ENCODE results near the gene MYBPC3.

Gene MYBPC3

GRCh38 chr11:47331454-47332302, 20.8 kb downstream of the MYBPC3 start:
- Histone ChIP-seq H3K79me2 (ENCODE audit: control insufficient read depth, insufficient read depth, low read length, poor library complexity) (no peaks in the 10 kb centered on the region), H4K91ac (ENCODE audit: low read depth, low read length) (no peak overlapping the region), H3K9ac (ENCODE audit: low read length) (no peak overlapping the region), H3K4me2 (ENCODE audit: low read length) (no peak overlapping the region), H2BK5ac (ENCODE audit: low read depth, low read length, poor library complexity) (no peak overlapping the region), H3K4ac (ENCODE audit: low read depth, low read length) (no peak overlapping the region), H3K79me1 (ENCODE audit: low read length) (no peaks in the 10 kb centered on the region), H2AFZ (ENCODE audit: insufficient read depth, low read length, poor library complexity) (no peak overlapping the region), H2BK12ac (ENCODE audit: low read length) (no peak overlapping the region), H3K14ac (ENCODE audit: low read length) (no peak overlapping the region), H3K23ac (ENCODE audit: low read length) (no peak overlapping the region), H2AK5ac (ENCODE audit: low read length) (no peak overlapping the region), H3K18ac (ENCODE audit: low read length) (no peak overlapping the region), H3K9me3 (ENCODE audit: insufficient read depth, low read depth, low read length) (peaks cover 3% of the 10 kb centered on the region), H4K12ac (ENCODE audit: low read depth, low read length) (no peak overlapping the region), H3K27ac (ENCODE audit: low read depth, low read length) (no peak overlapping the region), H2BK120ac (ENCODE audit: insufficient read depth, low read length, poor library complexity) (no peak overlapping the region), H3K36me3 (ENCODE audit: control insufficient read depth in 1 of 2, insufficient read depth in 2 of 2, low read length in 2 of 2) (peaks cover 34 to 38% of the 10 kb centered on the region in 2 experiments), H3K4me1 (ENCODE audit: control insufficient read depth in 1 of 2, insufficient read depth in 2 of 2, low read length in 2 of 2) (no peaks in the 10 kb centered on the region), H3K27me3 (ENCODE audit: insufficient read depth, low read length) (no peaks in the 10 kb centered on the region), H4K8ac (ENCODE audit: low read depth, low read length) (no peak overlapping the region), H3K4me3 (ENCODE audit: low read depth, low read length) (no peak overlapping the region)
- DNase-seq, result no peak
- WGBS (ENCODE audit: extremely low coverage, insufficient coverage, insufficient read length), result no CpG with 5 or more reads among the region's 21 CpGs

- H3K27me3 ChIP-seq (ENCODE audit: insufficient read depth, low read length), result no peaks in the 10 kb centered on the region
- H4K12ac ChIP-seq (ENCODE audit: low read depth, low read length), result no peak overlapping the region
- no peak overlapping the region for H2BK120ac ChIP-seq (ENCODE audit: insufficient read depth, low read length, poor library complexity)
- H4K91ac ChIP-seq (ENCODE audit: low read depth, low read length), result no peak overlapping the region
- H3K79me2 ChIP-seq (ENCODE audit: control insufficient read depth, insufficient read depth, low read length, poor library complexity), result no peaks in the 10 kb centered on the region
- no peak overlapping the region for H3K9ac ChIP-seq (ENCODE audit: low read length)
- H2BK5ac ChIP-seq (ENCODE audit: low read depth, low read length, poor library complexity), result no peak overlapping the region
- WGBS (ENCODE audit: extremely low coverage, insufficient coverage, insufficient read length), result no CpG with 5 or more reads among the region's 16 CpGs
- no peak overlapping the region for H3K23ac ChIP-seq (ENCODE audit: low read length)
- H3K4me3 ChIP-seq (ENCODE audit: low read depth, low read length), result no peak overlapping the region
- H3K18ac ChIP-seq (ENCODE audit: low read length), result no peak overlapping the region
- H4K8ac ChIP-seq (ENCODE audit: low read depth, low read length), result no peak overlapping the region
- no peak overlapping the region for H3K14ac ChIP-seq (ENCODE audit: low read length)
- no peak overlapping the region for H3K4ac ChIP-seq (ENCODE audit: low read depth, low read length)
- H2BK12ac ChIP-seq (ENCODE audit: low read length), result no peak overlapping the region
- no peak overlapping the region for H3K27ac ChIP-seq (ENCODE audit: low read depth, low read length)
- no peak overlapping the region for H3K4me2 ChIP-seq (ENCODE audit: low read length)
- peaks cover 3% of the 10 kb centered on the region for H3K9me3 ChIP-seq (ENCODE audit: insufficient read depth, low read depth, low read length)
- peaks cover 47 to 51% of the 10 kb centered on the region in 2 experiments for H3K36me3 ChIP-seq (ENCODE audit: control insufficient read depth in 1 of 2, insufficient read depth in 2 of 2, low read length in 2 of 2)
- H3K79me1 ChIP-seq (ENCODE audit: low read length), result no peaks in the 10 kb centered on the region
- no peak for DNase-seq
- no peak overlapping the region for H2AK5ac ChIP-seq (ENCODE audit: low read length)
- H3K4me1 ChIP-seq (ENCODE audit: control insufficient read depth in 1 of 2, insufficient read depth in 2 of 2, low read length in 2 of 2), result no peaks in the 10 kb centered on the region
- no peak overlapping the region for H2AFZ ChIP-seq (ENCODE audit: insufficient read depth, low read length, poor library complexity)
Observed at GRCh38 chr11:47329987-47330931, 22.2 kb downstream of the MYBPC3 start.

- H2BK5ac ChIP-seq (ENCODE audit: low read depth, low read length, poor library complexity), result no peak overlapping the region
- H3K27ac ChIP-seq (ENCODE audit: low read depth, low read length), result no peak overlapping the region
- no peak overlapping the region for H4K91ac ChIP-seq (ENCODE audit: low read depth, low read length)
- H3K36me3 ChIP-seq (ENCODE audit: control insufficient read depth in 1 of 2, insufficient read depth in 2 of 2, low read length in 2 of 2), result peaks cover 48 to 52% of the 10 kb centered on the region in 2 experiments
- H3K4me2 ChIP-seq (ENCODE audit: low read length), result no peak overlapping the region
- H3K18ac ChIP-seq (ENCODE audit: low read length), result no peak overlapping the region
- H4K8ac ChIP-seq (ENCODE audit: low read depth, low read length), result no peak overlapping the region
- H2BK120ac ChIP-seq (ENCODE audit: insufficient read depth, low read length, poor library complexity), result no peak overlapping the region
- no peaks in the 10 kb centered on the region for H3K79me1 ChIP-seq (ENCODE audit: low read length)
- no peak overlapping the region for H2BK12ac ChIP-seq (ENCODE audit: low read length)
- no peak overlapping the region for H3K4me3 ChIP-seq (ENCODE audit: low read depth, low read length)
- no peaks in the 10 kb centered on the region for H3K9me3 ChIP-seq (ENCODE audit: insufficient read depth, low read depth, low read length)
- H2AK5ac ChIP-seq (ENCODE audit: low read length), result no peak overlapping the region
- H3K9ac ChIP-seq (ENCODE audit: low read length), result no peak overlapping the region
- H3K23ac ChIP-seq (ENCODE audit: low read length), result no peak overlapping the region
- no peaks in the 10 kb centered on the region for H3K79me2 ChIP-seq (ENCODE audit: control insufficient read depth, insufficient read depth, low read length, poor library complexity)
- H4K12ac ChIP-seq (ENCODE audit: low read depth, low read length), result no peak overlapping the region
- DNase-seq, result no peak
- H3K4me1 ChIP-seq (ENCODE audit: control insufficient read depth in 1 of 2, insufficient read depth in 2 of 2, low read length in 2 of 2), result no peaks in the 10 kb centered on the region
- WGBS (ENCODE audit: extremely low coverage, insufficient coverage, insufficient read length), result no CpG with 5 or more reads among the region's 12 CpGs
- no peak overlapping the region for H3K14ac ChIP-seq (ENCODE audit: low read length)
- no peak overlapping the region for H2AFZ ChIP-seq (ENCODE audit: insufficient read depth, low read length, poor library complexity)
- H3K27me3 ChIP-seq (ENCODE audit: insufficient read depth, low read length), result no peaks in the 10 kb centered on the region
- no peak overlapping the region for H3K4ac ChIP-seq (ENCODE audit: low read depth, low read length)
Observed at GRCh38 chr11:47329431-47329986, 23.0 kb downstream of the MYBPC3 start.

All from trophoblast cell (in vitro differentiated cells and primary cell).